Measurements from ENCODE around the gene TMEM120B. TPM values are rescaled to one million over a fixed set of nuclear protein-coding genes. Genes with fewer than 3 reads are reported as not detected.

TMEM120B gene
- polyA plus RNA-seq, 1 donor from 2014 or later = 9.8 TPM

- no peaks in the 10 kb centered on the region for H3F3A ChIP-seq (ENCODE audit: insufficient read depth, low read length, poor library complexity, severe bottlenecking)
- TF ChIP-seq, protein P1, sequence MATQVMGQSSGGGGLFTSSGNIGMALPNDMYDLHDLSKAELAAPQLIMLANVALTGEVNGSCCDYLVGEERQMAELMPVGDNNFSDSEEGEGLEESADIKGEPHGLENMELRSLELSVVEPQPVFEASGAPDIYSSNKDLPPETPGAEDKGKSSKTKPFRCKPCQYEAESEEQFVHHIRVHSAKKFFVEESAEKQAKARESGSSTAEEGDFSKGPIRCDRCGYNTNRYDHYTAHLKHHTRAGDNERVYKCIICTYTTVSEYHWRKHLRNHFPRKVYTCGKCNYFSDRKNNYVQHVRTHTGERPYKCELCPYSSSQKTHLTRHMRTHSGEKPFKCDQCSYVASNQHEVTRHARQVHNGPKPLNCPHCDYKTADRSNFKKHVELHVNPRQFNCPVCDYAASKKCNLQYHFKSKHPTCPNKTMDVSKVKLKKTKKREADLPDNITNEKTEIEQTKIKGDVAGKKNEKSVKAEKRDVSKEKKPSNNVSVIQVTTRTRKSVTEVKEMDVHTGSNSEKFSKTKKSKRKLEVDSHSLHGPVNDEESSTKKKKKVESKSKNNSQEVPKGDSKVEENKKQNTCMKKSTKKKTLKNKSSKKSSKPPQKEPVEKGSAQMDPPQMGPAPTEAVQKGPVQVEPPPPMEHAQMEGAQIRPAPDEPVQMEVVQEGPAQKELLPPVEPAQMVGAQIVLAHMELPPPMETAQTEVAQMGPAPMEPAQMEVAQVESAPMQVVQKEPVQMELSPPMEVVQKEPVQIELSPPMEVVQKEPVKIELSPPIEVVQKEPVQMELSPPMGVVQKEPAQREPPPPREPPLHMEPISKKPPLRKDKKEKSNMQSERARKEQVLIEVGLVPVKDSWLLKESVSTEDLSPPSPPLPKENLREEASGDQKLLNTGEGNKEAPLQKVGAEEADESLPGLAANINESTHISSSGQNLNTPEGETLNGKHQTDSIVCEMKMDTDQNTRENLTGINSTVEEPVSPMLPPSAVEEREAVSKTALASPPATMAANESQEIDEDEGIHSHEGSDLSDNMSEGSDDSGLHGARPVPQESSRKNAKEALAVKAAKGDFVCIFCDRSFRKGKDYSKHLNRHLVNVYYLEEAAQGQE (IDR thresholded peaks at IDR 0.05; ENCODE audit: borderline replicate concordance) = no peak
- TF ChIP-seq RAD21 (conservative IDR thresholded peaks at IDR 0.05) (no peak), EP300 (conservative IDR thresholded peaks at IDR 0.05; ENCODE audit: poor library complexity, severe bottlenecking) (no peak), CTCF (IDR thresholded peaks at IDR 0.05; ENCODE audit: poor library complexity, severe bottlenecking) (no peak), POLR2AphosphoS5 (IDR thresholded peaks at IDR 0.05) (no peak)
- no peaks in the 10 kb centered on the region for H3K9me2 ChIP-seq (ENCODE audit: insufficient read depth, low read length)
- H3K27me3 ChIP-seq (ENCODE audit: insufficient read depth, low read depth, low read length) = no peaks in the 10 kb centered on the region
- no peaks in the 10 kb centered on the region for H3K9me3 ChIP-seq (ENCODE audit: low read length)
- no peaks in the 10 kb centered on the region for H3K79me2 ChIP-seq (replicated peaks; ENCODE audit: insufficient read depth, low read length)
- no peak overlapping the region for H2AFZ ChIP-seq (ENCODE audit: low read depth, low read length)
- H4K20me1 ChIP-seq (ENCODE audit: insufficient read depth) = no peaks in the 10 kb centered on the region
- no peak overlapping the region for H3K4me2 ChIP-seq (ENCODE audit: low read length)
- H3K4me3 ChIP-seq (ENCODE audit: low read length) = no peak overlapping the region
- no peak overlapping the region for H3K9ac ChIP-seq (ENCODE audit: low read length)
- no peaks in the 10 kb centered on the region for H3K36me3 ChIP-seq (ENCODE audit: insufficient read depth, low read length)
- no peak overlapping the region for H3K27ac ChIP-seq (ENCODE audit: low read length)
These were observed 12.9 kb downstream of the TMEM120B start for GRCh38 chr12:121725423-121725822.

DNA sequence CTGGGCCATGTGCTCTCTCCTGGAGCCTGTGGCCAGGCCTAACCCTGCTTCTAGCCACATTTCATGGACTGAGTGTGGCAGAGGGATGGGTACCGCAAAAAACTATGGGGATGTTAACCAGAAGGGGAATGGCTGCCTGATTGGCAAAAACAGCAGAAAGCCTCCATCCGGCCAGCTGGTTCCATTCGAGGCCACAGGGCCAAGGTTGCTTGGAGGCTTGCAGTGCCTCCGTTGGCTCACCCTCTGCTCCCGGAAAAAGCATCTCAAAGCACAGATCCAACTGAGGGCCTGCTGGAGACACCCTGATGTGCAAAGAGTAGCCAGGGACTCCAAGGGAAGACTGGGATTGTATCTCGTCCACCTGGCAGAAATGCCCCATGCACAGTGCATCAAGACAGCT is 16.5 kb downstream of the TMEM120B start:
- Histone ChIP-seq H3K9ac (ENCODE audit: low read length) (no peak overlapping the region), H3K4me3 (ENCODE audit: low read length) (no peak overlapping the region), H3K36me3 (ENCODE audit: insufficient read depth, low read length) (no peaks in the 10 kb centered on the region), H2AFZ (ENCODE audit: low read depth, low read length) (no peak overlapping the region), H3F3A (ENCODE audit: insufficient read depth, low read length, poor library complexity, severe bottlenecking) (no peaks in the 10 kb centered on the region), H4K20me1 (ENCODE audit: insufficient read depth) (no peaks in the 10 kb centered on the region), H3K79me2 (replicated peaks; ENCODE audit: insufficient read depth, low read length) (no peaks in the 10 kb centered on the region), H3K9me3 (ENCODE audit: low read length) (no peaks in the 10 kb centered on the region), H3K4me2 (ENCODE audit: low read length) (no peak overlapping the region), H3K27me3 (ENCODE audit: insufficient read depth, low read depth, low read length) (no peaks in the 10 kb centered on the region), H3K9me2 (ENCODE audit: insufficient read depth, low read length) (no peaks in the 10 kb centered on the region), H3K27ac (ENCODE audit: low read length) (no peak overlapping the region)
- no peak for TF ChIP-seq RAD21 (conservative IDR thresholded peaks at IDR 0.05)
- no peak for TF ChIP-seq EZH2 (IDR thresholded peaks at IDR 0.05; ENCODE audit: borderline replicate concordance, insufficient read depth, low read length, poor library complexity, severe bottlenecking)
- no peak for TF ChIP-seq MXI1 (conservative IDR thresholded peaks at IDR 0.05; ENCODE audit: poor library complexity, severe bottlenecking)
- no peak for TF ChIP-seq EP300 (conservative IDR thresholded peaks at IDR 0.05; ENCODE audit: poor library complexity, severe bottlenecking)
- no peak for TF ChIP-seq TAF1 (IDR thresholded peaks at IDR 0.05; ENCODE audit: low read depth)
- TF ChIP-seq, protein P1 (IDR thresholded peaks at IDR 0.05; ENCODE audit: borderline replicate concordance) = no peak
- TF ChIP-seq CTCF (IDR thresholded peaks at IDR 0.05; ENCODE audit: poor library complexity, severe bottlenecking) = no peak
- no peak for TF ChIP-seq POLR2AphosphoS5 (IDR thresholded peaks at IDR 0.05)
- no peak for TF ChIP-seq SMC3 (conservative IDR thresholded peaks at IDR 0.05; ENCODE audit: poor library complexity)
